Adrenal gland (tissue), 5 donors: ENCODE results near the gene METTL2A.

ENCODE experiments used
- POLR2A ChIP-seq, 2 donors: fragments of 450-650 bp; IDR thresholded peaks; one replicate each; pipeline ENCODE4 v1.6.1; 2017; ENCODE audit warnings: antibody characterized with exemption in 2 of 2, mild to moderate bottlenecking in 2 of 2, moderate library complexity in 1 of 2
- TF ChIP-seq, protein P1 (sequence below), 6 experiments: fragments of 450-650 bp in 4 of 6; fragments of 200-600 bp in 2 of 6; sonication (generic) in 1 of 6; IDR thresholded peaks; 1 replicate in 5 of 6; 2 replicates in 1 of 6; pipeline versions ENCODE4 v1.5.1 to v1.8.0; 2016 to 2021; ENCODE audit warnings: antibody characterized with exemption in 6 of 6, mild to moderate bottlenecking in 2 of 6, moderate library complexity in 1 of 6
- donor health status: DM: no; HTN: no; CAD: no.

DNA sequence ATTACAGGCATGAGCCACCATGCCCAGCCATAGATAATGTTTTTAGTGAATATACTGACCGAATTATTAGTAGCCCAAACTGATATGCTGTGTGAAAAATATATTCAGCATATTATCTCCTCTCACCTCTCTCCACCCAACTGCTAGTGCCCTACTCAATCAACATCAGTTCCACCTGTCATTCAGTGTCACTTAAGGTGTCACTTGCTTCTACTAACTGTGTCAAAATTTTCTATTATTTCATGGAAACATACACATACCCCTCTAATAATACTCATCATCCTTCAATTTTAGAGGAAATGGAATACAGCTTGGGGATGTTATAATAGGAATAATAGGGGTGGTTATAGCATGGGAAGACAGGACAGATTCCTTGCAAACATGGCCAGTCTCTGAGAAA, 30.8 kb upstream of the METTL2A start:
- TF ChIP-seq, protein P1, sequence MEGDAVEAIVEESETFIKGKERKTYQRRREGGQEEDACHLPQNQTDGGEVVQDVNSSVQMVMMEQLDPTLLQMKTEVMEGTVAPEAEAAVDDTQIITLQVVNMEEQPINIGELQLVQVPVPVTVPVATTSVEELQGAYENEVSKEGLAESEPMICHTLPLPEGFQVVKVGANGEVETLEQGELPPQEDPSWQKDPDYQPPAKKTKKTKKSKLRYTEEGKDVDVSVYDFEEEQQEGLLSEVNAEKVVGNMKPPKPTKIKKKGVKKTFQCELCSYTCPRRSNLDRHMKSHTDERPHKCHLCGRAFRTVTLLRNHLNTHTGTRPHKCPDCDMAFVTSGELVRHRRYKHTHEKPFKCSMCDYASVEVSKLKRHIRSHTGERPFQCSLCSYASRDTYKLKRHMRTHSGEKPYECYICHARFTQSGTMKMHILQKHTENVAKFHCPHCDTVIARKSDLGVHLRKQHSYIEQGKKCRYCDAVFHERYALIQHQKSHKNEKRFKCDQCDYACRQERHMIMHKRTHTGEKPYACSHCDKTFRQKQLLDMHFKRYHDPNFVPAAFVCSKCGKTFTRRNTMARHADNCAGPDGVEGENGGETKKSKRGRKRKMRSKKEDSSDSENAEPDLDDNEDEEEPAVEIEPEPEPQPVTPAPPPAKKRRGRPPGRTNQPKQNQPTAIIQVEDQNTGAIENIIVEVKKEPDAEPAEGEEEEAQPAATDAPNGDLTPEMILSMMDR (IDR thresholded peaks at IDR 0.05), result no peak
- no peak for TF ChIP-seq POLR2A (IDR thresholded peaks at IDR 0.05)
